ENCODE measurements around the gene RGS6. TPM values are rescaled to one million over a fixed set of nuclear protein-coding genes. Genes with fewer than 3 reads are reported as not detected.

RGS6 gene
- total RNA-seq, 1 donor from 2014 or later, result 1.6 TPM

DNA sequence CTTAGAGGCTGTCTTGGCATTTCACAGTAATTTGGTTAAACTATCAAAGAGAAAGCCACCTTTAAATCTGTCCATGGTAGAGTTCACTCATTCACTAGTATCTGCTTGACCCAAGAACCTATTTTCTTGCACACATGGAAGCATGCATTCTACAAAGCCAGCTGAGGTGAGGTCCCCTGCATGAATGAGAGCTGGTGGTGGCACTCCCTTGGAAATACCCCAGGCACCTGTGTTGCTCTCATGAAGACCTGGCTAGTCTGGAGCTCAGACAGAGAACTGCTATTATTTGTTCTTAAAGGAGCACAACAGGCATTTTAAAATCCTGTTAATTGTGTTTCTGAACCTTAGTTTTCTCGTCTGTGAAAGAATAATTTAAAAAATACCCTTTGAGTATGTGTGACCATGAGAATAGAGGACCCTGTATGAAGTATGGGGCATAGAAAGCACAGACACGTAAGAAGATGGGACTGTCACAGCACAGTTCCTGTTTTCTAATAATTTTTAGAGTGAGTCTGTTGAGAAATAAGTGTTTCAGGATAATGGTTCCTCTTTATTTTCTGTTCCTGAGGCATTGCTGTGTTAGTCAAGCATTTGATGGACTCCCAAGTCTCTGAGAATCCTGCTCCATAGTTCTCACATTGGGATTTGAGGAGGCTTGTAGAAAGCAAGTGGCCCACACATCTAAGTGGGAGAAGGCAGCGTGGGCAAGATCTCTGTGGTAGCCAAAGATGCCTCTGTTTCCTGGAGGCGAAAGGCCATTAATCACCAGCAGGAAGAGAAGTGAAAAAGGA lies 10.9 kb downstream of the RGS6 start:
- H3K27ac Mint-ChIP-seq, result no peak overlapping the region
- TF ChIP-seq, protein P1, sequence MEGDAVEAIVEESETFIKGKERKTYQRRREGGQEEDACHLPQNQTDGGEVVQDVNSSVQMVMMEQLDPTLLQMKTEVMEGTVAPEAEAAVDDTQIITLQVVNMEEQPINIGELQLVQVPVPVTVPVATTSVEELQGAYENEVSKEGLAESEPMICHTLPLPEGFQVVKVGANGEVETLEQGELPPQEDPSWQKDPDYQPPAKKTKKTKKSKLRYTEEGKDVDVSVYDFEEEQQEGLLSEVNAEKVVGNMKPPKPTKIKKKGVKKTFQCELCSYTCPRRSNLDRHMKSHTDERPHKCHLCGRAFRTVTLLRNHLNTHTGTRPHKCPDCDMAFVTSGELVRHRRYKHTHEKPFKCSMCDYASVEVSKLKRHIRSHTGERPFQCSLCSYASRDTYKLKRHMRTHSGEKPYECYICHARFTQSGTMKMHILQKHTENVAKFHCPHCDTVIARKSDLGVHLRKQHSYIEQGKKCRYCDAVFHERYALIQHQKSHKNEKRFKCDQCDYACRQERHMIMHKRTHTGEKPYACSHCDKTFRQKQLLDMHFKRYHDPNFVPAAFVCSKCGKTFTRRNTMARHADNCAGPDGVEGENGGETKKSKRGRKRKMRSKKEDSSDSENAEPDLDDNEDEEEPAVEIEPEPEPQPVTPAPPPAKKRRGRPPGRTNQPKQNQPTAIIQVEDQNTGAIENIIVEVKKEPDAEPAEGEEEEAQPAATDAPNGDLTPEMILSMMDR (conservative IDR thresholded peaks at IDR 0.05), result no peak

DNA sequence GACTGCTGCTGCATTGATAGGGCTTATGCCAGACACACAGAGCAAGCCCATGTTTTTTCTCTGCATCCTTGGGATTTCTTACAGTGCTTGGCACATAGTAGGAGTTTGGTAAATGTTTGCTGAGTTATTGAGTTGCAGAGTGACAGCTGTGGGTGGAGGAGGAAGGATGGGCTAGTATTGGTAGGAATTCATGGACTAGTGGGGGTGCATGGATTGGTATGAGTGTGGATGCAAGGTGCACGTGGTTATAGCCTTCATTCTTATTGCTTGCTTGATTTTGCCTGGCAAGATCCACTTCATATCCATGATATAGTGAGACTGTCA lies 11.4 kb downstream of the RGS6 start:
- H3K27ac Mint-ChIP-seq, result no peak overlapping the region
- no peaks in the 10 kb centered on the region for H3K9me3 Mint-ChIP-seq
- DNase-seq (ENCODE audit: extremely low spot score, unreplicated experiment), result no peak
- no peak overlapping the region for H3K4me3 Mint-ChIP-seq
- H3K36me3 Mint-ChIP-seq, result peaks cover 3% of the 10 kb centered on the region
- H3K4me1 Mint-ChIP-seq (ENCODE audit: unreplicated experiment), result peaks cover 5% of the 10 kb centered on the region
- TF ChIP-seq, protein P1 (conservative IDR thresholded peaks at IDR 0.05), result no peak
- peaks cover 6% of the 10 kb centered on the region for H3K27me3 Mint-ChIP-seq

More for the DNA sequence above, 10.9 kb downstream of the RGS6 start:
- no peak for DNase-seq (ENCODE audit: extremely low spot score, unreplicated experiment)
- no peak overlapping the region for H3K4me3 Mint-ChIP-seq
- H3K4me1 Mint-ChIP-seq (ENCODE audit: unreplicated experiment), result peaks cover 5% of the 10 kb centered on the region
- no peaks in the 10 kb centered on the region for H3K9me3 Mint-ChIP-seq
- H3K36me3 Mint-ChIP-seq, result peaks cover 3% of the 10 kb centered on the region
- H3K27me3 Mint-ChIP-seq, result peaks cover 6% of the 10 kb centered on the region

DNA sequence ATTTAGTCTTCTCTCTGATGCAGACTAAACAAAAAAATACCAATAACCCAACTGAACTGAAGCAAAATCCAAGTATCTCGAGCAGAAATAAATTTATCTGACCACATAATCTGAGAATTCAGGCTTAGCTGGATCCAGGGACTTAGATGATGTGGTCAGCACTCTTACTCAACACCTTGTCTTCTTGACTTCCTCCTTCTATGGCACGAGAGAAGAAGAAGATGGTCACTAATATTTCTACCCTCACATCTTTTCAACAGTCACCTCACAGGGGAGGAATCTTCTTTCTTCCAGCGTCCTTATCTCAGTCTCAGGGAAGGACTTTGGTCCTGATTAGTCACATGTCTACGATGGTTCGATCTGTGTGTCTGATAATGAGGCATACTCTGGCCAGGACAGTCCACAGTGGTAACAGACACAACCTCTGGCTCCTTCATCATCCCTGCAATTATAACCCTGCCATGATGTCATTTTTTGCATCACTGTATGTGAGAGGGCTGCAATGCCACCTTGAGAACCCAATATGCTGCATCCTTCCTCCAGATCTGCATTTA lies 15.8 kb downstream of the RGS6 start:
- Mint-ChIP-seq H3K4me1 (ENCODE audit: unreplicated experiment) (peaks cover 5% of the 10 kb centered on the region), H3K27me3 (peaks cover 6% of the 10 kb centered on the region), H3K9me3 (no peaks in the 10 kb centered on the region), H3K4me3 (no peak overlapping the region), H3K36me3 (peaks cover 3% of the 10 kb centered on the region), H3K27ac (no peak overlapping the region)
- no peak for DNase-seq (ENCODE audit: extremely low spot score, unreplicated experiment)
- TF ChIP-seq, protein P1 (conservative IDR thresholded peaks at IDR 0.05), result no peak

DNA sequence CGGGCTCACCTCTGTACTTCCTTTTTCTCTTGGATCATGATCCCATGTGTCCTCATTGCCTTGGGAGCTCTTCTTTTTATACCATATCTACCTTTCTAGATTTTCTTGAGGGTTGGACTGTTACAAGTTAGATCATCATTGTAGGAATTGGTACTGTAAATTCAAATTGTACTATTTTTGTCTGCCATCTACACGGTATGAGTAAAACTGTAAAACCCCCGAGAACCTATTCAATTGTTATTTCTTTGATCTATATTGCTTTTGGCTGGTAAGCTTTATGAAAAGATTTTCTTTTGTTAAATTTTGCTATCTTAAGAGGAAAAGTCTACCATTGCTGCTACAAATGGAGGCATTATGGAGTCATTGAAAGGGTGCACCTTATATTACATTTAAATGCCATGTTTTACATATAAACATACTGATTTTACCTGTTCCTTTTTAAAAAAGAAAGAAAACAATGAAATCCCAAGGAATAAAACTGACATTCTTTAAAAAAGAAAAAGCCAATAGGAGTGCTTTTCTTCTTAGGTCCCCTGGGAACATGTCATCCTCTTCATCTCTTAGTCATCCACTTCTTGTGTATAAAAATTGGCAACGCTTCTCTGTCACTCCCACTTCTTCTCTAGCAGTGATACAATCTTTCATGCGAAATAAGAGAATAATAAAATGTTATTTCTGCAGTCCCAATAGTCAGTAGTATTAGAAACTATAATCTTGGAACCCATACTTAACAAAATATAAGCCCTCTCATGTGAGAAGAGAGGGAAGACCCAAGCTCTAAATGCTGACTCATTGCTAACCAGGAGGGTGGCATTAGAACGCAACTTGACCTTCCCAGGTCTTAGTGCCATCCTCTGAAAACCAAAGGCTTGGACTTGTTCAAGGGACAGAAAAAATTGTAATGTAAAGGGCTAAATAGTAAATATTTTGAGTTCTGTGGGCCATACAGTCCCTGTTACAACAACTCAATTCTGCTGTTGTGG lies 20.4 kb downstream of the RGS6 start:
- no peak for DNase-seq (ENCODE audit: extremely low spot score, unreplicated experiment)
- TF ChIP-seq, protein P1 (conservative IDR thresholded peaks at IDR 0.05), result no peak
- H3K4me1 Mint-ChIP-seq (ENCODE audit: unreplicated experiment), result no peaks in the 10 kb centered on the region
- H3K27ac Mint-ChIP-seq, result no peak overlapping the region
- H3K27me3 Mint-ChIP-seq, result peaks cover 6% of the 10 kb centered on the region
- no peaks in the 10 kb centered on the region for H3K36me3 Mint-ChIP-seq
- H3K9me3 Mint-ChIP-seq, result no peaks in the 10 kb centered on the region
- H3K4me3 Mint-ChIP-seq, result no peak overlapping the region

DNA sequence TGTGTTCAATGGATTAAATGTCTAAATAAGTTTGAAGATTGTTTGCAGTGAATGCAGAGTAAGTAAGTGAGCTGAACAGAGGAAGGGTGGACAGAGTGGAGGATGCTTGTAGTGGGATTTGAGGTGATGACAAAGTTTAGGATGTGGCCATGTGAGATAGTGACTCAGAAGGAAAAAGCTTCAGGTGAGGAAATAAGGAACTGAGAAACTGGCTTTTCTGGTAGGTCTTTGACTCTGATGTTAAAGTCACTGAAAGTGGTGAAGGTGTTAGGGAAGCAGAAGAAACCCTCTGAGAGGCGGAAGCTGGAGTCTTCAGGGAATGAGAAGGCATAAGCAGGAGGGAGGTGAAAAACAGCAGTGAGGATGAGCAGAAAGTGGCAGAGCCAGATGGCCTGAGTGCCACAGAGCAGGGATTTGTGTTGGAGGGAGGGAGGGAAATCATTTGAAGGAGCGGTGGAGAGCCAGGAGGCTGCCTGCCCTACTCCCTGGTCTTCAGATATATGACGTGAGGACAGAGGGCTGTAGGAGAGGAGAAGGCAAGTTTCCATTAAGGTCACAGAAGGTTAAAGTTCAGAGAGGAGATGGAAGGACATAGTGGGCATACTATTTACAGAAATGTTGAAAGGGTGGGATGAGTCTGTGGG lies 24.8 kb downstream of the RGS6 start:
- no peak overlapping the region for H3K27ac Mint-ChIP-seq
- no peaks in the 10 kb centered on the region for H3K4me1 Mint-ChIP-seq (ENCODE audit: unreplicated experiment)
- H3K4me3 Mint-ChIP-seq, result no peak overlapping the region
- H3K9me3 Mint-ChIP-seq, result no peaks in the 10 kb centered on the region
- H3K27me3 Mint-ChIP-seq, result peaks cover 6% of the 10 kb centered on the region
- DNase-seq (ENCODE audit: extremely low spot score, unreplicated experiment), result no peak
- H3K36me3 Mint-ChIP-seq, result no peaks in the 10 kb centered on the region
- TF ChIP-seq, protein P1 (conservative IDR thresholded peaks at IDR 0.05), result no peak
